ENCODE data around the gene SLC7A6. TPM values are rescaled to one million over a fixed set of nuclear protein-coding genes. Genes with fewer than 3 reads are reported as not detected.

Gene SLC7A6
- total RNA-seq, 1 experiment from 2014 or later, result 28.5 TPM

GRCh38 chr16:68255712-68256111 lies 8.6 kb upstream of the SLC7A6 start:
- Histone ChIP-seq H4K20me1 (ENCODE audit: insufficient read depth) (no peaks in the 10 kb centered on the region), H3K4me1 (ENCODE audit: control insufficient read depth in 1 of 2, insufficient read depth in 2 of 2, low read length in 2 of 2) (peaks cover 0 to 10% of the 10 kb centered on the region in 2 experiments; a peak in 2 of 4 replicates), H3K27ac (ENCODE audit: low read depth, low read length) (no peak overlapping the region), H3K27me3 (ENCODE audit: insufficient read depth, low read length) (no peaks in the 10 kb centered on the region), H3K36me3 (ENCODE audit: control insufficient read depth in 1 of 2, insufficient read depth in 2 of 2, low read length in 2 of 2) (peaks cover 0 to 2% of the 10 kb centered on the region in 2 experiments; a peak in 2 of 4 replicates), H3K9ac (ENCODE audit: low read length) (no peak overlapping the region), H3K79me2 (ENCODE audit: insufficient read depth, low read length) (no peaks in the 10 kb centered on the region), H3K4me2 (ENCODE audit: low read length) (no peak overlapping the region), H2AFZ (ENCODE audit: low read depth, low read length, poor library complexity, severe bottlenecking) (no peak overlapping the region), H3K4me3 (replicated peaks in 1 of 2; ENCODE audit: low read depth in 1 of 2, low read length in 2 of 2) (no peak overlapping the region), H3K9me3 (ENCODE audit: control insufficient read depth in 1 of 2, insufficient read depth in 1 of 2, low read depth in 1 of 2, low read length in 2 of 2) (no peaks in the 10 kb centered on the region), H3K9me2 (ENCODE audit: insufficient read depth) (no peaks in the 10 kb centered on the region)
- RAD21 ChIA-PET (ENCODE audit: low non-redundant PET in 1 of 2, low total read pairs in 2 of 2, uncharacterized antibody in 2 of 2, unreplicated experiment in 2 of 2), result no interaction called here
- intact Hi-C loops (cut with micrococcal nuclease), result no loop called here
- TF ChIP-seq ELF1 (IDR thresholded peaks at IDR 0.05; ENCODE audit: borderline replicate concordance, low read depth), result no peak
- no peak for TF ChIP-seq SP1 (IDR thresholded peaks at IDR 0.05; ENCODE audit: low read depth)
- TF ChIP-seq POLR2A (IDR thresholded peaks at IDR 0.05; ENCODE audit: borderline replicate concordance, extremely low read depth, insufficient read depth, insufficient read length), result no peak
- TF ChIP-seq ZNF274 (IDR thresholded peaks at IDR 0.05; ENCODE audit: low read depth, low read length), result no peak
- no peak for TF ChIP-seq MAX (IDR thresholded peaks at IDR 0.05)
- no peak for TF ChIP-seq ZBTB33 (IDR thresholded peaks at IDR 0.05; ENCODE audit: extremely low read depth, insufficient replicate concordance, low read length)
- no peak for TF ChIP-seq POLR2AphosphoS5 (IDR thresholded peaks at IDR 0.05; ENCODE audit: low read depth, low read length)
- no peak for TF ChIP-seq JUND (IDR thresholded peaks at IDR 0.05)
- TF ChIP-seq EZH2 (IDR thresholded peaks at IDR 0.05), result no peak
- TF ChIP-seq FOSL1 (IDR thresholded peaks at IDR 0.05; ENCODE audit: low read depth), result no peak
- no peak for TF ChIP-seq TCF7L2 (IDR thresholded peaks at IDR 0.05; ENCODE audit: borderline replicate concordance, extremely low read depth, insufficient read depth, insufficient read length)
- TF ChIP-seq CEBPB (IDR thresholded peaks at IDR 0.05; ENCODE audit: low read depth), result no peak
- no peak for TF ChIP-seq SIN3A (IDR thresholded peaks at IDR 0.05; ENCODE audit: low read depth)
- TF ChIP-seq REST (IDR thresholded peaks at IDR 0.05; ENCODE audit: low read depth), result no peak
- TF ChIP-seq EZH2phosphoT487 (IDR thresholded peaks at IDR 0.05; ENCODE audit: borderline replicate concordance), result no peak
- no peak for TF ChIP-seq ATF3 (IDR thresholded peaks at IDR 0.05)
- TF ChIP-seq SRF (IDR thresholded peaks at IDR 0.05; ENCODE audit: low read depth), result no peak
- TF ChIP-seq CBX3 (IDR thresholded peaks at IDR 0.05; ENCODE audit: low read depth), result no peak
- TF ChIP-seq YY1 (IDR thresholded peaks at IDR 0.05; ENCODE audit: extremely low read depth, insufficient replicate concordance, low read depth, low read length), result no peak
- CTCF ChIA-PET, result no interaction called here
- BruUV-seq (replicated peaks), result no TSS peak
- no peak for ATAC-seq
- POLR2A ChIA-PET, result no interaction called here
- DNase-seq (ENCODE audit: low read depth, low spot score), result no peak

All from HCT116 (cell line).